Amniotic epithelial cell (primary cell): Measurements from ENCODE around the gene ABTB1.

Experiments used
- DNase-seq: peaks from one replicate; pipeline ENCODE4 v3.0.0-alpha.2; 2010; ENCODE audit warnings: low read depth

The ABTB1 gene

DNA sequence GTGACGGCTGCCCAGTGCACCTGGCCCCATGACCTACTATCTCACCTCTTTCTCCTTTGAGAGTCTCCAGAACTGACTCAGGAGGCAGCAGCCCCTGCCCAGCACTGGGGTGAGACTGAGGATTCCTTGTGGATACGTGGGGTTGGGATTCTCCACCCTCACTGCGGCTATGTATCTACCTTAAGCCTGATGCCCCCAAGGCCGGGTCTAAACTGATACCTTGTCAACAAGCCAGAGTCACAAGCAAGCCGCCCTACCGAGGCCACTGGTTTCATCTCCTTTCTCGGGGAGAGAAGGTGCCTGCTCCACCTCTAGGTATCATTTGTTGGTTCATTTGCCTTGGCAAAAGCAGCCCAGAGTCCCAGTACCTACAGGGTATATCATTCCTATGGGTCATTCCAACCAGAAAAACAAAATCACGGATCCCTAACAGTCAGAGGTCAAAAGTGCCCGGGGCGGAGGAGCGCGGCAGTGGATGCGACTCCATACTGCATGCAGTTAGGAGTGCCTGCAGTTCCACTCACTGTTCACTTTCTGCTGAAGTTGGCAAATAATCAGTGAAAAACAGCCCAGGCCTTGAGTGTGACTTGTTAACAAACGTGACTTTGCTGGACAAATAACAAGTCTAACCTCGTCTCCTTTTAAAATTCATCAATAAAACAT, 47.5 kb downstream of the ABTB1 start:
- no peak for DNase-seq

DNA sequence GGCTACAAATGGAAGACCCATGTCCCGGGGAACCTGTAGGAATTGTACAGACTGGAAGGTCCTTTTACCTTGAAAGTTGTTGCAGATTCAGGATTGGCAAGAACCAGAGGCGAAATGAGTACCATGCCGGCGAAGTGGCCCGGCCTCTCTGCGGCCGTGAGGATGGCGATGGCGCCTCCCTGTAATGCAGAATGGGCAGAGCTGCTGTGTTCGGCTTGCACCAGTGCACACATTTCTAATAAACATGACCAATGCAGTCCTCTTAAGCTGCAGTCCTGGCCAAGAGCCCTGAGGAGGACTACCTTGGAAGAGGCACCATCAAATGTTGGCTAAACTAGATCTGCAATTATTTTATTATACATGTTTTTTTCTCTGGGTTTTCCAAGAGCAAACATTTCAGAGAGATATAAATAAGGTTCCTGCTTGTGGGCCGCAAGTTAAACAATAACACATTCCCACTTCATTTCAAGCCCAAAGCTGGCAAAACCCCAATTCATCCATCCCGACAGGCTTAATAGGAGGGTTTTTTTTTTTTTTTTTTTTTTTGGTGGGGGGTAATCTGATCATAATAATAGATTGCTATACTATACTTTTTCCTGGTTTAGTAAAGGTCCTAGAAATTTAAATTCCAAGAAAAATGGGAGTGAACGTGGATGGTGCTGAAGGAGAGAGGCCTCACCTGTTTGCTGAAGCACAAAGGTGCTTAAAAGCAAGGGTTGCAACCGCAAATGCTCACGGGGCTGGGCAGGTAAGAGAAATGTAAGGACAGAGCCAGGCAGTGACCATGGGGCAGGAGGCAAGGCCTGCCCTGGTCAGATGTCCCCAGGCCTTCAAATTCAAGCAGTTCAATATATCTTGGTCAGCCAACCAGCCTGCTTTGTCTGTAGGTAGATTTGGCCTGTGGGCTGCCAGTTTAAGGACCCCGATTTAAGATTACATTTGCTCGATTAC, 48.5 kb downstream of the ABTB1 start:
- DNase-seq = no peak

GRCh38 chr3:127722091-127722784, 49.5 kb downstream of the ABTB1 start:
- no peak for DNase-seq

DNA sequence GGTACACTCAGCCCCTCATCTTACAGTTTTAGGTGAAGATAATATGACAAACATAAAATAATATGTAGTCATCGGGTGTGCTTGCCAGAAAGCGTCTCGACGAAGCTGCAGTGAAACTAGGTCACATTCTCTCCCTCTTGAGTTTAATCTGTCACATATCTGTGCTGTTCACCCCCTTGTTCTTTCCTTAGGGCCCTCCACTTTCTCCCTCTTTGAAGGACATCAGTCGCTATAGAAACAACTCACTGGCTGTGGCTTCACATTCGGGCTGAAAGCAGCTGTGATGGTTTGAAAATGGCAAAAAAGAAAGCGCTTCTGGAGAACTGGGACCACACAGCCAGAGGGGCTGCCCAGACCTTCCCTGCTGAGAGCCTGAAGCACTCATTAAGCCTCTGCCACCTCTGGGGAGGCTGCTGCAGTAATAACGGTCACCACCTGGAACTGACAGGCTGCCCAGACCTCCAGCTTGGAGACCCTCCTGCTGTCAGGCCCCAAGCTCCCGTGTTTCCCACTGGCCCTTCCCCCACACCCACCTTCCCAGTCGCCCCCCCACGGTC, 50.3 kb downstream of the ABTB1 start:
- no peak for DNase-seq

GRCh38 chr3:127726894-127727293, 54.1 kb downstream of the ABTB1 start:
- no peak for DNase-seq

DNA sequence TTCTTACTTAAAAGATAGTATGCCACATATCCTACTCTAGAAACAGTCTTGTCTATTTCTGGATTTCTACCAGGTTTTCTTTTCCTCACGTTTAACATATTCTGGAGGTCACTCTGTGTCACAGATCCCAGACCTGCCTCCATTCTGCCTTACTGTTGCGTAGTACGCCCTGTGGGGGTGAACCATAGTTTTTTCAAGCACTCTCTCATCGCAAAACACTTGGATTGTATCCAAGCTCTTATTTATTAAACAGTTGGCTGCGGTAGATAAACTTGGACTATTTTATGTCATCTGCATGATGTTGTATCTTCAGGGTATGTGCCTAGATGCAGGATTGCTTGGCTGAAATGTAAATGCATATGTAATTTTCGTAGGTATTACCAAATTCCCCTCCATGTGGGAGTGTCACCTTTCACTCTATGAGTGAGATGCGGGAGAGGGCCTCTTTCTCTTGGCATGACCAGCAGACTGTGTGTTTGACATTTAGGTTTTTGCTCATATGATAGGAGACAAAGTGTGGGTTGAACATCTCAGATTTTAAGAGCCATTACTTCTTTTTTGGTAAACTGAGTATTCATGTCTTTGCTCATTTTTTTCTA, 55.8 kb downstream of the ABTB1 start:
- DNase-seq = no peak

GRCh38 chr3:127729556-127730056, 56.9 kb downstream of the ABTB1 start:
- peak; percentile 36 for DNase-seq

DNA sequence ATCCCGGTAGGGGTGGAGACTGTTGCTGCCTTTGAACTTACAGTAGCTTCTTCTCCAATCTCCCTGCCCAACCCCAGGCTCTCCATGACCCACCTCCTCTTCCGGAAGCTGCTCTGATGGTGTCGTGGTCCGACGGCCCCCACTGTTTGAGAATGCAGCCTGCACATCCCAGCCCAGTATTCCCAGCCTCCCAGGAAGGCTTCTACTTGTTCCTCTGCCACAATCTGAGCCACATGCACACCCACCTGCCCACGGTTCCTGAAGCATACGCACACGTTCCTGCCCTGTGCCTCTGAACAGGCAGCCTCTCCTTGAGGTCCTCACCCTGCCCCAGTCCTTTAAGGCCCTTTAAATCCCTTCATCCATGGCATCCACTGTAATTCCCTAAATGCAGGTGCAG, 57.4 kb downstream of the ABTB1 start:
- DNase-seq = no peak
